ENCODE measurements around the gene CDK6. TPM values are rescaled to one million over a fixed set of nuclear protein-coding genes. Genes with fewer than 3 reads are reported as not detected.

Gene CDK6
- total RNA-seq, 4 donors from 2014 or later: 9.5 to 21.4 (median 15.9) TPM

GRCh38 chr7:92647652-92648051 is 188.7 kb downstream of the CDK6 start:
- no peak for TF ChIP-seq CTCF (IDR thresholded peaks at IDR 0.05; ENCODE audit: low read depth)

GRCh38 chr7:92647011-92647625 is 189.3 kb downstream of the CDK6 start:
- TF ChIP-seq CTCF (IDR thresholded peaks at IDR 0.05; ENCODE audit: low read depth): no peak

GRCh38 chr7:92645114-92646061 is 191.0 kb downstream of the CDK6 start:
- no peak for TF ChIP-seq CTCF (IDR thresholded peaks at IDR 0.05; ENCODE audit: low read depth)

GRCh38 chr7:92644406-92645113 is 191.8 kb downstream of the CDK6 start:
- TF ChIP-seq CTCF (IDR thresholded peaks at IDR 0.05; ENCODE audit: low read depth): no peak

- TF ChIP-seq CTCF (IDR thresholded peaks at IDR 0.05; ENCODE audit: low read depth): no peak
These were observed 192.6 kb downstream of the CDK6 start for GRCh38 chr7:92643821-92644220.

- TF ChIP-seq CTCF (IDR thresholded peaks at IDR 0.05; ENCODE audit: low read depth): no peak
These were observed 194.4 kb downstream of the CDK6 start for GRCh38 chr7:92641921-92642511.
